Right cardiac atrium (tissue), 5 donors: Measurements from ENCODE around the gene ADORA2B. TPM values are rescaled to one million over a fixed set of nuclear protein-coding genes. Genes with fewer than 3 reads are reported as not detected.

Source experiments
- ATAC-seq, 2 donors: fragments of 200-7000 bp; cut with Tn5 transposase; one replicate each; pipeline versions ENCODE4 v1.8.0 to v1.9.1; 2020; ENCODE audit warnings: moderate library complexity in 2 of 2, mild to moderate bottlenecking in 1 of 2
- DNase-seq, 3 donors: peaks; one replicate each; pipeline ENCODE4 v3.0.0-alpha.2; 2020
- H3K27ac ChIP-seq: one replicate; pipeline ENCODE4 v1.5.1; 2013; ENCODE audit warnings: mild to moderate bottlenecking, low read length, control low read depth, moderate library complexity
- H3K27me3 ChIP-seq: one replicate; pipeline ENCODE4 v1.6.1; 2013; ENCODE audit not compliant: control insufficient read depth, insufficient read depth
- H3K4me1 ChIP-seq: one replicate; pipeline ENCODE4 v1.6.1; 2013; ENCODE audit warnings: low read length; ENCODE audit not compliant: control insufficient read depth, insufficient read depth
- H3K4me3 ChIP-seq: one replicate; pipeline ENCODE4 v1.5.1; 2013; ENCODE audit warnings: low read length, control low read depth
- H3K9me3 ChIP-seq: one replicate; pipeline ENCODE4 v1.6.1; 2013; ENCODE audit warnings: low read length; ENCODE audit not compliant: control insufficient read depth
- WGBS: extraction: QIAGEN DNeasy Blood & Tissue Kit; methylation state at CpG from one replicate; pipeline ENCODE4 v1.1.7; 2013; 5-methylcytosine and 5-hydroxymethylcytosine counted together
- intact Hi-C, 4 donors: fragments of 100-400 bp; cut with DNase I; formaldehyde crosslinking; loops; one replicate each; pipeline versions ENCODE4 v1.11.0 to v1.14.0; 2022 to 2023
- polyA plus RNA-seq: library from polyadenylated mRNA; stranded (reverse); fragments of 200-250 nt; gene quantifications from one replicate; pipeline ENCODE4 v1.2.3, GENCODE V29; 2013
- total RNA-seq, 4 donors: library from RNA; stranded (reverse); fragmentation: NEBNext Ultra II Directional; extraction: Animal tissue kit (Norgen Biotek cat#: 25700); gene quantifications; one replicate each; pipeline ENCODE4 v1.2.1, GENCODE V29; 2021
- donor health status: healthy with polysubstance abuse.
- donor health status: DM: no; HTN: yes; CAD: no.
- donor health status: DM: no; HTN: no; CAD: no.
- donor health status: DM: no; HTN: yes; CAD: no; lungs with severe emphysema.
- donor health status: DM: yes; HTN: yes; CAD: no.

Gene ADORA2B
- total and polyA plus RNA-seq, 5 donors = 0.28 to 0.64 (median 0.38) TPM

DNA sequence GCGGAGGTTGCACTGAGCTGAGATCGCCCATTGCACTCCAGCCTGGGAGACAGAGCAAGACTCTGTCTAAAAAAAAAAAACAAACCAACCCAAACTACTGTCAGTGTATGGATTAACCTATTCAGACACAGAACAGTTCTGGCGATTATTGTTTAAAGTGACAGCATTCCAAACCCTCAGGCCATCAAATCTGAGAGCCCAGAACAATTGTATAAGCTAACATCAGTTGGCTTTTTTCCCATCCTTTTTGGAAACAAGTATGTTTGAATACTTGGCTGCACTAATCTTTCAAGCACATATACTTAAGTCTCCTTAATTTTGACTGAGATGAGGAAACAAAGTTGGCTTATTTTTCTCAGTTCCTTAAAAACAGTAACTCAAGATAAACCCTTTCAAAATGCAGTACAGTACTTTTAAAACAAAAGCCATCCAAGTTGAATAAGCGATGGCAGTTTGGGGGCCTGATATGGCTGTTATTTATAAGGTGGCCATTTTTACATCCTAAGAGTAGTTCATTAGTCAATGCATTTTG, 53.2 kb downstream of the ADORA2B start:
- H3K4me3 ChIP-seq = no peak overlapping the region
- no peak overlapping the region for H3K27ac ChIP-seq

DNA sequence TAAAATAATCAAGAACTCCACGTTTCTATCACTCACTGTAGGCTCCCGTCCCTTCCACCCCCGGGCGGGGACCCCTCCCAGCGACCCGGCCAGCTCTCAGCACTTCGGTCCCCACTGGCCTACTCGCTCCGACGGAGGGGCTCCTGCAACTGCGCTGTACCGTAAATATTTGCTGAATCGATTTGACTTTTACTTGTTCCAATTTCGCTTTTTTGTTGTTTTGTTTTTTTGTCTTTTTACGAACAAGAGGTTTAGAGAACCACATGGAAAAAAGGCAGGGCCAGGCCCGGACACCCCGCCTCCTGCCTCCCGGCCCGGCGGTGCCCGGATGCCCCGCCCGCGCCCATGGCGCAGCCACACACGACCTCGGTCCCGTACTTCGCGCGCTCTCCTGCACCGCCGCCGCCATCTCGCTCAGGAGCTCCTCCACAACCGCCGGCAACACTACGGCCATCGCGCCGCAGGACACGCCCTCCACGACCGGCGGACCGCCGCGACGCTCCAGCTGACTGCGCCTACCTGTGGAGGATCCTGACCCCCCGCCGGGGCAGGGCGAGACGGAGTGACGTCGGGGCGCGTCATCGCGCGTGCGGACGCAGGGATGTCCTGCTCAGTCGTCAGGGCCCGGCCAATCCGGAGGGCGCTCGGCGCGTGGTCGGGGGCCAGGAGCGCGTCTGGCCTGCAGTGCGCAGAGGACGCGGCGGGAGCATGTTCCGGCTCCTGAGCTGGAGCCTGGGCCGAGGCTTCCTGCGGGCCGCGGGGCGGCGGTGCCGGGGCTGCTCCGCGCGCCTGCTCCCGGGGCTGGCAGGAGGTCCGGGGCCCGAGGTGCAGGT, 54.4 kb downstream of the ADORA2B start, which contains the start of the genes TTC19 and ZSWIM7:
TSS of gene TTC19 (plus strand) at position 684 of the 833 bp plus-strand sequence. CDS start at position 709, 25 bp downstream.
TSS of gene ZSWIM7 (minus strand) at position 564 of the 833 bp plus-strand sequence. CDS start at position 454, 110 bp downstream.
- no peaks in the 10 kb centered on the region for H3K4me1 ChIP-seq
- intact Hi-C loops = loop anchor here in 2 of 4 donors (5.0 to 10.0 kb wide), 2 partner anchors 55 to 172 kb away; partner anchors contain the start of gene ADORA2B (in 2 of the 2)
- ATAC-seq = peak; percentile 97 to 98
- H3K27ac ChIP-seq = peak within 1 kb of the TSS; percentile 82
- no peaks in the 10 kb centered on the region for H3K9me3 ChIP-seq
- H3K27me3 ChIP-seq = no peaks in the 10 kb centered on the region
- WGBS = under 1% methylated on average over 91 of the region's 91 CpGs
- DNase-seq = peak; percentile 98 to 99 (median 98)
- peak within 1 kb of the TSS; percentile 82 for H3K4me3 ChIP-seq

More for the DNA sequence above, 53.2 kb downstream of the ADORA2B start:
- DNase-seq (no peak), ATAC-seq (no peak)
- 77% methylated on average over 4 of the region's 4 CpGs for WGBS
- Histone ChIP-seq H3K9me3 (no peaks in the 10 kb centered on the region), H3K27me3 (no peaks in the 10 kb centered on the region), H3K4me1 (no peaks in the 10 kb centered on the region)
- intact Hi-C loops = loop anchor here in 2 of 4 donors (5.0 to 10.0 kb wide), 2 partner anchors 53 to 171 kb away; partner anchors contain the start of gene ADORA2B (in 2 of the 2)

DNA sequence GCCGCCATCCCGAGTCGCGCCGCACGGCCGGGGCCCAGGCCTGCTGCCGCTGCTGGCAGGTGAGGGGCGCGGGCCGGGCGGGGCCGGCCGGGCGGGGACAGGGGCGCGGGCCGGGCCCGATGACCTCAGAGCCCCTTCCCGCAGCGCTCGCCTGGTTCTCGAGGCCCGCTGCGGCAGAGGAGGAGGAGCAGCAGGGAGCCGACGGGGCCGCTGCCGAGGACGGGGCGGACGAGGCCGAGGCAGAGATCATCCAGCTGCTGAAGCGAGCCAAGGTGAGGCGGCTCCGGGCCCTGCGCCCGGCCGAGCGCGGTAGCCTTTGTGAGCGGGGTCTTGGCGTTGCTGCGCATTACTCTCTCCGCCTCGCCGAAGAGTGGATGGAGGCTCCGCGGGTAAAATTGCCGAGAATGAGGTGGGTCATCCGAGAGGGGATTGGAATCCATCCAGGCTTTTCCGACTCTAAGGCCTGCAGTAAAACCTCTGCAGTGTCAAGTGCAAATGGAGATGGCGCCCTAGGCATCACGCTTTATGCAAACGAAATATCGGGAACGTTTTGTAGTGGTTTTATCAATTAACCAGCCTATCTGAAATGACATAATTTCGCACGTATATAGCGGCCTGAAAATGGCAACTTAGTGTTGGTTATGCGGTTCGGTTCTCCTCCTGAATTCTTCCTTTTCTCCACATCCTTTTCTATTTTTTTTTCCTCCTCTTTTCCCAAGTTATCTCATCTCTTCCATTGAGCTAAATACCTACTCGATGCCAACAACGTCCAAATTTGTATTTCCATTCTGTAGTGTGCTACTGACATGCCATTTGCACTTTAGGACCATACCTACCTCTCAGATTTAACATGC, 55.3 kb downstream of the ADORA2B start:
- H3K27ac ChIP-seq = peak overlapping the region; percentile 82
- H3K4me1 ChIP-seq = no peaks in the 10 kb centered on the region
- intact Hi-C loops = loop anchor here in 2 of 4 donors (5.0 to 10.0 kb wide), 2 partner anchors 55 to 173 kb away; partner anchors contain the start of gene ADORA2B (in 2 of the 2)
- DNase-seq = peak in 2 of 3 donors; percentile 75 to 76
- 1% methylated on average over 64 of the region's 64 CpGs for WGBS
- H3K27me3 ChIP-seq = no peaks in the 10 kb centered on the region
- no peak for ATAC-seq
- H3K9me3 ChIP-seq = no peaks in the 10 kb centered on the region
- H3K4me3 ChIP-seq = peak overlapping the region; percentile 82

DNA sequence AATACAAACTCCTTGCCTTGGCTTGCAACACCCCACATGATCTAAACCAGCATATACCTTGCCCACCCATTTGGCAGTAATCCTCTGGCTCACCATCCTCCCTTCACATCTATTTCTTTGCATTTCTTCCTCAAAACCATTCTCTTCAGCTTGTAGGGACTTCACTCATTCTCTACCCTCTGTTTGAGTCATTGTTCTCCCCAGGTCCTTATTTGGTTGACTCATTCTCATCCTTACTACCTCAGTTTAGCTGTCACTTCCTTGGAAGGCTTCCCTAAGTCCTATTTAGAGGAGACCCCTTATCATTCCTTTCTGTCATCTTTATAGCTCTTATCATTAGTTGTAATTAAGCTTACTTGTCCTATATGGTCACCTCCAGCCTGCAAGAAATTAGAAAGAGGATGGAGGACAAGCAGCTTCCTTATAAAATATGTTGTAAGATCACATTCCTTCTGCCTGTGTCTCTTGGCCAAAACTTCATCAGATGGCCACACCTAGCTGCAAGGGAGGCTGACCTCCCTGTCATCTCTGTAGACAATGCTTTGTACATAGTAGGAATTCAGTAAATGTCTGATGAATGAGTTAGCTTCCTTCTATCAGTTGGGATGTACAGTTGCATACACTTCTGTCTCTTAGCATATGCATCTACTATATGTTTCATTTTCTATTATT, 56.4 kb downstream of the ADORA2B start:
- no peak for DNase-seq
- Histone ChIP-seq H3K27ac (no peak overlapping the region), H3K27me3 (no peaks in the 10 kb centered on the region), H3K9me3 (no peaks in the 10 kb centered on the region), H3K4me1 (no peaks in the 10 kb centered on the region), H3K4me3 (no peak overlapping the region)
- intact Hi-C loops = no loop called here
- no peak for ATAC-seq

DNA sequence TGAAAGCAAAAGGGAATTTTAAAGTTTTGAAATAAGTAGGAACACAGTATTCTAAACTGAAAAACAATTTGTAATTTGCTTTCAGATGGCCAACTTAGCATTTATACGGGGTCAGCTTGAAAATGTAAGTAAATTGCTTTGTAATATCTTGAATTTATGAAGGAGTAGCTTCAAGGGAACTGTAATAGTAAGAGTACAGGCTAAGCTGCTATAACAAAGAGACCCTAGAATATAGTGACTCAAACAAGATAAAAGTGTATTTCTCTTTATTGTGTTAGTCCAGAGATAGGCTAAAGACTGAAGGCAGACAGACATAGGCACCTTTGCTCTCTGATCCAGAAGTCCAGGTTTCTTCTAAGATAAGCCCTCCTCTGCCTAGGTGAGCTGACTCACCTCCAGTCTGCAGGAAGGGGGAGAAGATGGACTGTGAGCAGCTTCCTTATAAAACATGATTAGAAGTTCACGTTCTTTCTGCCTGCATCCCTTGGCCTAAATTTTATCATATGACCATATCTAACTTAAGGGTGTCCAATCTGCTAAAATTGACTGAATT, 57.9 kb downstream of the ADORA2B start:
- 90% methylated on average over 2 of the region's 2 CpGs for WGBS
- no peaks in the 10 kb centered on the region for H3K4me1 ChIP-seq
- no peak for ATAC-seq

DNA sequence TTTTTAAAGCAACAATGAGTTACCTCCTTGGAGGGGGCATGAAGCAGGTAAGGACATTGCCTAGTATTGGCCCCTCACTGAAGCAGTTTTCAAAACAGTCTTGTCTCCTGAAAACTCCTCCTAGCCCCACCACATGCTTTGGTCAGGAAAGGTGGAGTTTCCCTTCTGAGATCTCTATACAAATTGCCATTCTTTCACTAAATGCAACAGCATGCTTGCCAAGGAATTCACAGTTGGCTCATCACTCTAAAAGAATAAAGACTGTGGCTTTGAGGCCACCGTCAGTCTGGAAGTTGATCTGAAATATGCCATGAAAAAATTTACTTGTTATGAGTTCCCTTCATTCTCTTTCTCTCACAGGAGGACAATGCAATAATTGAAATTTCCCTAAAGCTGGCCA, 58.9 kb downstream of the ADORA2B start:
- H3K4me3 ChIP-seq = no peak overlapping the region
- peak in 1 of 2 donors; percentile 2 for ATAC-seq
- peak overlapping the region; percentile 34 for H3K27ac ChIP-seq
- no peaks in the 10 kb centered on the region for H3K27me3 ChIP-seq
- 64% methylated on average over 1 of the region's 1 CpG for WGBS
- H3K9me3 ChIP-seq = no peaks in the 10 kb centered on the region
- intact Hi-C loops = no loop called here
- no peak for DNase-seq
- no peaks in the 10 kb centered on the region for H3K4me1 ChIP-seq

More for the DNA sequence above, 57.9 kb downstream of the ADORA2B start:
- intact Hi-C loops = no loop called here
- Histone ChIP-seq H3K27ac (no peak overlapping the region), H3K27me3 (no peaks in the 10 kb centered on the region), H3K4me3 (no peak overlapping the region), H3K9me3 (no peaks in the 10 kb centered on the region)
- DNase-seq = no peak

DNA sequence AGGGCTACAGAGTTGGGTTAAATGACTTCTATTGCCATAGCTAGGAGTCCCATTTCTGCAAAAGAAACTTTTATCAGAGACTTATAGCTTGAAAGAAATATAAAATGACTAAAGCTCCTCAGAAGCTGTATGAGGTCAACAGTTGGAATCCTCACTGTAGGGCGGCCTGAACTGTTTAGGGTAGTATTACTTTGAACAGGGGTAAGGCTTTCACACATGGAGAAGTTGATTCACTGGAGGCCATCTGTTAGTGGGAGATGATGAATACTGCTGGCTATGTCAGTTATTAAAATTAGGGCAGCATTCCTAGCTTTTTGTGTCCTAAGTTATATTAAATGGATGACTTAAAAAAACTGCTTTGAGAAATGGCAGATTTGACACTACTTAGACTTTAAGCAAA, 60.7 kb downstream of the ADORA2B start:
- intact Hi-C loops = no loop called here
- Histone ChIP-seq H3K4me3 (no peak overlapping the region), H3K4me1 (no peaks in the 10 kb centered on the region), H3K27me3 (no peaks in the 10 kb centered on the region), H3K27ac (no peak overlapping the region), H3K9me3 (no peaks in the 10 kb centered on the region)
- 100% methylated on average over 1 of the region's 1 CpG for WGBS
- ATAC-seq (no peak), DNase-seq (no peak)

DNA sequence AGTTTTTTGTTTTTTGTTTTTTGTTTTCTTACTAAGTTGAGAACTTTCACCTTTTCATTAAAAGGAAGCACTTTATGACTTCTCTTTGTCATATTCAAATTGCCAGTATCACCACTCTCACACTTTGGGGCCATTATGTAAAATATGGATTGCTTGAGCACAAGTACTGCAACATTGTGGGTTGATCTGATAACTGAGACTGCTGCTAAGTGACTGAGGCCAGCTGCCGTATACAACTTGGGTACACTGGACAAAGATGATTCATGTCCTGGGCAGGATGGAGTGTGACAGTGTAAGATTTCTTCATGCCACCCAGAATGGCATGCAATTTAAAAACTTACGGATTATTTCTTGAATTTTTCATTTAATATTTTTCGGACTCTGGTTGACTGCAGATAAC, 62.5 kb downstream of the ADORA2B start:
- 84% methylated on average over 3 of the region's 3 CpGs for WGBS
- H3K27ac ChIP-seq = no peak overlapping the region
- no peaks in the 10 kb centered on the region for H3K9me3 ChIP-seq
- ATAC-seq (no peak), DNase-seq (no peak)
- no peaks in the 10 kb centered on the region for H3K4me1 ChIP-seq
- no peaks in the 10 kb centered on the region for H3K27me3 ChIP-seq
- intact Hi-C loops = no loop called here
- no peak overlapping the region for H3K4me3 ChIP-seq

DNA sequence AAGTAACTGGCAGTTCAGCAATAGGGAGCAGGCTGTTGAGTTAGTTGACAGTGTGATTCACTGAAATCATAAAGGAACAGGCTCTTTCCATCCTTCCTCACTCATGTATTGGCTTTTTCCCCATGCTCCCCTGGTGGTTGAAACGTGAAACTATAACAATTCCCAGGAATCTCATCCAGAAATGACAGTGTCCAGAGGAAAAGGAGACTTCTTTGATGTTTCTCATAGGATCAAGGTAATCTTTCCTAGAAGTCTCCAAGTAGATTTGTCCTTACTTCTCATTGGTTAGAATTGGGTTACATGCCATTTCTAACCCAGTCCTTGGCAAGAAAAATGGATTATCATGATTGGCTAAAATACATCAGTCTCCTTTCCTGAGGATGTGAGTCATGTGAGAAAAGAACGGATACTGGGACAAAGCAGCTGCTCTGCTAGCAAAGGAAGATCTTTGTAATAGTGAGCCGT, 69.0 kb downstream of the ADORA2B start:
- Histone ChIP-seq H3K27ac (no peak overlapping the region), H3K4me1 (no peaks in the 10 kb centered on the region), H3K27me3 (no peaks in the 10 kb centered on the region), H3K9me3 (no peaks in the 10 kb centered on the region), H3K4me3 (no peak overlapping the region)
- DNase-seq = no peak
- peak; percentile 57 to 84 for ATAC-seq
- 25% methylated on average over 3 of the region's 3 CpGs for WGBS
- intact Hi-C loops = no loop called here

DNA sequence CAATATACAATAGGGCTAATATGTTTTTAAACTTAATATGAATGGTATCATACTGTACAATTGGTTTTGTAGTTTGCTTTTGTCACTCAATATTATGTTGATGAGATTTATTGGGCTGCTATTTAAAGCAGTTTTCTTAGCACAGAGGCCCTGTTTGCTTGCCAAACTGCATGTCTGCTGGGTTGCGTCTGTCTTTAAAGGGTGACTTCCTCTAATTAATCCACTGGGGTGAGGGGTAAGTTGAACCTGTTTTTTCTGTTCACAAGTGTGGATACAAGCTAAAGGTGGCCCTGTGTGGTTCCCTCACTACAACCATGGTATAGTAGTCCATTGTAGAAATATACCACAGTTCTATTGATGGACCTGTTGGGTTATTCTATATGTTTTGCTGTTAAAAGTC, 74.4 kb downstream of the ADORA2B start:
- no peaks in the 10 kb centered on the region for H3K4me1 ChIP-seq
- H3K27ac ChIP-seq = no peak overlapping the region
- H3K27me3 ChIP-seq = no peaks in the 10 kb centered on the region
- no peaks in the 10 kb centered on the region for H3K9me3 ChIP-seq
- no peak for DNase-seq
- ATAC-seq = peak in 1 of 2 donors; percentile 38
- 46% methylated on average over 1 of the region's 1 CpG for WGBS
- no peak overlapping the region for H3K4me3 ChIP-seq
- intact Hi-C loops = no loop called here
